Activated CD4-positive, alpha-beta T cell treated with anti-CD3 and anti-CD28 coated beads, Interleukin-2, amount 50 U/mL, for 48 hours (primary cell): Measurements from ENCODE around the gene FBXL19.

ENCODE experiments used
- DNase-seq, 2 experiments: peaks; one replicate each; pipeline ENCODE4 v3.0.0-alpha.2; 2020

FBXL19 gene

GRCh38 chr16:30894540-30895368, 28.6 kb upstream of the FBXL19 start:
- no peak for DNase-seq

- DNase-seq = no peak
Observed at GRCh38 chr16:30895627-30896260, 27.6 kb upstream of the FBXL19 start.

- DNase-seq = no peak
Observed at GRCh38 chr16:30896261-30896888, 27.0 kb upstream of the FBXL19 start, which contains the start of gene CTF1. Gene CTF1, plus strand, starts transcription at chr16:30896614. Its CDS starts 30 bp downstream, at chr16:30896644.

GRCh38 chr16:30896889-30897733, 26.3 kb upstream of the FBXL19 start:
- DNase-seq = peak; percentile 85 to 88

GRCh38 chr16:30899794-30900193, 23.6 kb upstream of the FBXL19 start:
- no peak for DNase-seq

- DNase-seq = no peak
Observed at GRCh38 chr16:30900588-30900987, 22.8 kb upstream of the FBXL19 start.

- no peak for DNase-seq
Observed at GRCh38 chr16:30901201-30902028, 22.0 kb upstream of the FBXL19 start.

GRCh38 chr16:30902029-30902972, 21.1 kb upstream of the FBXL19 start:
- peak; percentile 57 to 67 for DNase-seq

- DNase-seq = peak; percentile 24 to 30
Observed at GRCh38 chr16:30903002-30903401, 20.4 kb upstream of the FBXL19 start.

GRCh38 chr16:30903596-30903995, 19.8 kb upstream of the FBXL19 start:
- peak in 1 of 2 experiments; percentile 16 for DNase-seq

GRCh38 chr16:30904114-30904780, 19.1 kb upstream of the FBXL19 start:
- DNase-seq = no peak

- DNase-seq = no peak
Observed at GRCh38 chr16:30907064-30907463, 16.3 kb upstream of the FBXL19 start.

- no peak for DNase-seq
Observed at GRCh38 chr16:30910427-30911029, 12.8 kb upstream of the FBXL19 start.

GRCh38 chr16:30912794-30913412, 10.5 kb upstream of the FBXL19 start:
- no peak for DNase-seq

GRCh38 chr16:30914830-30915229, 8.5 kb upstream of the FBXL19 start:
- DNase-seq = no peak

GRCh38 chr16:30918614-30919013, 4.8 kb upstream of the FBXL19 start:
- DNase-seq = no peak

- DNase-seq = no peak
Observed at GRCh38 chr16:30920891-30921290, 2.5 kb upstream of the FBXL19 start.

- DNase-seq = no peak
Observed at GRCh38 chr16:30921459-30921747, 2.0 kb upstream of the FBXL19 start.

- DNase-seq = peak; percentile 91 to 92
Observed at GRCh38 chr16:30921748-30922419, 1.5 kb upstream of the FBXL19 start.
